ENCODE results near the gene CNFN. TPM values are rescaled to one million over a fixed set of nuclear protein-coding genes. Genes with fewer than 3 reads are reported as not detected.

The CNFN gene
- total RNA-seq: 1 to 10 TPM in 1 of 4 donors, not detected in 3; 5.0 TPM

DNA sequence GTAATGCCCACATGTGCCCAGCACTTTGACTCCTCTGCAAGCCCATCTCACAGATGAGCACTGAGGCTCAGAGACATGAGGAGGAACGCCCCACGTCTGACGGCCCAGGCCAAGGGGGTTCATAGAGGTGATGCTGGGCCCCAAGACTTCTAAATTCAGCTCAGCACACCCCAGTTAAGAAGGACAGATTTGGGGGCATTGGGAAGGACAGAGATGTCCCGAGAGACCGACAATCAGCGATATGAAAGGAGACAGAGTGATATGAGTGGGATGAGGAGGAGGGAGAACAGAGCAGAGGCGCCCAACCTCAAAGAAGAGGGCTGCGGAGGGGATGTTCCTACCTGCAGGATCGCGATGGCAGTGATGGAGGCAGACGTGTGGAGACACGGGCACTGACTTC is at the start of gene CNFN:
CNFN (minus strand) TSS at position 399 of the 400 bp plus-strand sequence. CDS start 1,260 bp downstream, outside the sequence.
- H3K27ac ChIP-seq: no peak within 1 kb of the TSS
- WGBS, 2 donors: 51 to 58% methylated on average over 12 of the region's 12 CpGs
- no peaks in the 10 kb centered on the region for H3K36me3 ChIP-seq
- peaks cover 0 to 54% of the 10 kb centered on the region in 2 donors for H3K27me3 ChIP-seq
- no peak within 1 kb of the TSS for H3K4me3 ChIP-seq
- no peak for DNase-seq (ENCODE audit: low spot score in 2 of 2)
- TF ChIP-seq, protein P1, sequence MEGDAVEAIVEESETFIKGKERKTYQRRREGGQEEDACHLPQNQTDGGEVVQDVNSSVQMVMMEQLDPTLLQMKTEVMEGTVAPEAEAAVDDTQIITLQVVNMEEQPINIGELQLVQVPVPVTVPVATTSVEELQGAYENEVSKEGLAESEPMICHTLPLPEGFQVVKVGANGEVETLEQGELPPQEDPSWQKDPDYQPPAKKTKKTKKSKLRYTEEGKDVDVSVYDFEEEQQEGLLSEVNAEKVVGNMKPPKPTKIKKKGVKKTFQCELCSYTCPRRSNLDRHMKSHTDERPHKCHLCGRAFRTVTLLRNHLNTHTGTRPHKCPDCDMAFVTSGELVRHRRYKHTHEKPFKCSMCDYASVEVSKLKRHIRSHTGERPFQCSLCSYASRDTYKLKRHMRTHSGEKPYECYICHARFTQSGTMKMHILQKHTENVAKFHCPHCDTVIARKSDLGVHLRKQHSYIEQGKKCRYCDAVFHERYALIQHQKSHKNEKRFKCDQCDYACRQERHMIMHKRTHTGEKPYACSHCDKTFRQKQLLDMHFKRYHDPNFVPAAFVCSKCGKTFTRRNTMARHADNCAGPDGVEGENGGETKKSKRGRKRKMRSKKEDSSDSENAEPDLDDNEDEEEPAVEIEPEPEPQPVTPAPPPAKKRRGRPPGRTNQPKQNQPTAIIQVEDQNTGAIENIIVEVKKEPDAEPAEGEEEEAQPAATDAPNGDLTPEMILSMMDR (IDR thresholded peaks at IDR 0.05): no peak
- TF ChIP-seq POLR2A (IDR thresholded peaks at IDR 0.05) (no peak), EP300 (IDR thresholded peaks at IDR 0.05) (no peak)
- peaks cover 0 to 10% (median 5%) of the 10 kb centered on the region in 4 donors for H3K4me1 ChIP-seq
- no peaks in the 10 kb centered on the region for H3K9me3 ChIP-seq

DNA sequence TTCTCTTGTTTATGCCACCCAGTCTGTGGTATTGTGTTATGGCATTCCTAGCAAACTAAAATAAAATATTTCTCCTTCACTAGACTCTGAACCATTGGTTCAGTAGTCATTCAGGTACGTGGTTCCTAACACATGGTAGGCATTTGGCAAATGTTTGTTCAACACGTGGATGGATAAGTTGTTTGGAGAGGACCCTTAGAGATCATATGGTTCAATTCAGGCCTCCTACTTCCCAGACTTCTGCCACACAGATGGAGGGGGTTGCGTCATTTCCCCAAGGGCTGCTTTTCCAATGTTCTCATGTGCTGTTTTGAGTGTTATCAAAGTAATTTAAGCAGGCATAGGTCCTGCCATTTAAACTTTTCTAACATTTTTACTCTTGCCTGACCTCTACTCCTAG is 45.9 kb upstream of the CNFN start:
- Histone ChIP-seq H3K4me1 (peaks cover 0 to 39% (median 7%) of the 10 kb centered on the region in 4 donors), H3K36me3 (no peaks in the 10 kb centered on the region), H3K27ac (no peak overlapping the region), H3K9me3 (no peaks in the 10 kb centered on the region), H3K27me3 (no peaks in the 10 kb centered on the region), H3K4me3 (no peak overlapping the region)
- 49 to 59% methylated on average over 3 of the region's 3 CpGs for WGBS, 2 donors
- DNase-seq (ENCODE audit: low spot score in 2 of 2): peak; percentile 35 to 59
- TF ChIP-seq POLR2A (IDR thresholded peaks at IDR 0.05): no peak
- peak in 1 of 2 donors; percentile 19 for TF ChIP-seq EP300 (IDR thresholded peaks at IDR 0.05)

- no peak for DNase-seq (ENCODE audit: low spot score in 2 of 2)
- no peak overlapping the region for H3K4me3 ChIP-seq
- H3K27ac ChIP-seq: no peak overlapping the region
- 71 to 74% methylated on average over 6 of the region's 6 CpGs for WGBS, 2 donors
- no peaks in the 10 kb centered on the region for H3K27me3 ChIP-seq
- no peak for TF ChIP-seq POLR2A (IDR thresholded peaks at IDR 0.05)
- TF ChIP-seq EP300 (IDR thresholded peaks at IDR 0.05): no peak
- TF ChIP-seq, protein P1 (IDR thresholded peaks at IDR 0.05): no peak
- no peaks in the 10 kb centered on the region for H3K9me3 ChIP-seq
- H3K36me3 ChIP-seq: no peaks in the 10 kb centered on the region
- peaks cover 0 to 34% (median 5%) of the 10 kb centered on the region in 4 donors for H3K4me1 ChIP-seq
Measured at GRCh38 chr19:42435316-42435715, 45.2 kb upstream of the CNFN start.

GRCh38 chr19:42433503-42434260 is 43.6 kb upstream of the CNFN start:
- peaks cover 0 to 27% (median 5%) of the 10 kb centered on the region in 4 donors for H3K4me1 ChIP-seq
- H3K27me3 ChIP-seq: no peaks in the 10 kb centered on the region
- H3K27ac ChIP-seq: peak overlapping the region in 1 of 4 donors; percentile 32
- peak; percentile 38 to 80 for TF ChIP-seq EP300 (IDR thresholded peaks at IDR 0.05)
- no peak for TF ChIP-seq POLR2A (IDR thresholded peaks at IDR 0.05)
- TF ChIP-seq, protein P1 (IDR thresholded peaks at IDR 0.05): peak; percentile 43 to 62 (median 52)
- no peaks in the 10 kb centered on the region for H3K9me3 ChIP-seq
- 26 to 30% methylated on average over 9 of the region's 9 CpGs for WGBS, 2 donors
- H3K4me3 ChIP-seq: no peak overlapping the region
- peak; percentile 80 to 90 for DNase-seq (ENCODE audit: low spot score in 2 of 2)
- no peaks in the 10 kb centered on the region for H3K36me3 ChIP-seq

DNA sequence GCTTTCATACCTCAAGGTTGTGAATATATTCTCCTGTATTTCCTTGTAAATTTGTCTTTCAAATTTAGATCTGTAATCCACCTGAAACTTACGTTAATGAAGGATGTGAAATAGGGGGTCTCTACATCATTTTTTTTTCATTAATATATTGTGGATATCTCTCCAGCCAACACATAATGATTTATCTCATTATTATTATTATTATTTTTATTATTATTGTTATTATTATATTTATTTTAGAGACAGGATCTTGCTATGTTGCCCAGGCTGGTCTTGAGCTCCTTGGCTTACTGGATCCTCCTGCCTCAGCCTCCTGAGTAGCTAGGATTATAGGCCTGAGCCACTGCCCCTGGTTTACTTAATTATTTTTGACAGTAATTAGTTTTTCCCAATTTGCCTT is 41.4 kb upstream of the CNFN start:
- peaks cover 0 to 23% (median 5%) of the 10 kb centered on the region in 4 donors for H3K4me1 ChIP-seq
- H3K27ac ChIP-seq: no peak overlapping the region
- no peaks in the 10 kb centered on the region for H3K36me3 ChIP-seq
- no peaks in the 10 kb centered on the region for H3K9me3 ChIP-seq
- WGBS, 2 donors: 91 to 95% methylated on average over 1 of the region's 1 CpG
- no peak overlapping the region for H3K4me3 ChIP-seq
- no peak for TF ChIP-seq EP300 (IDR thresholded peaks at IDR 0.05)
- H3K27me3 ChIP-seq: no peaks in the 10 kb centered on the region
- no peak for DNase-seq (ENCODE audit: low spot score in 2 of 2)

DNA sequence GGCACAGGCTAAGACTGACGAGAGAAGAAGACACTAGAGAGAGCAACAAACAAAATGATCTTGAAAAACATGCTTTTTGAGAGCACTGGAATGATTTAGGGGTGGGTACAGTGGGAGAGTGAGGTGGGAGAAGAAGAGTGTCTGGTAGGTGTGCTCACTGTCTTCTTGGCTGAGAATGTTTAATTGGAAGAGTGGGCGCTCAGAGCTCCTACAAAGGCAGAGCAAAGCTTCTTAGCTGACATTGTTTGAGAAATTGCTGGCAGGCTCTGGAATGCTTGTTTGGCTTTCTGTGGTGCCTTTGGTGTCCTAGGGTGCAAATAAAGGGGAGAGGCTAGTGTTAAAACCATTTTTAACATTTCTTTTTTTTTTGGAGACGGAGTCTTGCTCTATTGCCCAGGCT is 38.6 kb upstream of the CNFN start:
- TF ChIP-seq POLR2A (IDR thresholded peaks at IDR 0.05) (no peak), EP300 (IDR thresholded peaks at IDR 0.05) (no peak)
- TF ChIP-seq, protein P1 (IDR thresholded peaks at IDR 0.05): no peak
- DNase-seq (ENCODE audit: low spot score in 2 of 2): no peak
- Histone ChIP-seq H3K4me1 (peaks cover 0 to 24% (median 10%) of the 10 kb centered on the region in 4 donors), H3K27me3 (peaks cover 0 to 23% of the 10 kb centered on the region in 2 donors), H3K27ac (no peak overlapping the region), H3K36me3 (no peaks in the 10 kb centered on the region), H3K4me3 (no peak overlapping the region), H3K9me3 (no peaks in the 10 kb centered on the region)
- WGBS, 2 donors: 69 to 90% methylated on average over 3 of the region's 3 CpGs
